Trophoblast cell (in vitro differentiated cells and primary cell): ENCODE results near the gene FAM107B.

Experiments used
- DNase-seq, 2 donors: peaks; one replicate each; pipeline ENCODE4 v3.0.0-alpha.2; 2016
- H2AFZ ChIP-seq: 2 replicates; pipeline ENCODE4 v1.6.1; 2013; ENCODE audit warnings: low read length, moderate library complexity, mild to moderate bottlenecking; ENCODE audit not compliant: insufficient read depth, poor library complexity
- H2AK5ac ChIP-seq: 2 replicates; pipeline ENCODE4 v1.6.1; 2013; ENCODE audit warnings: mild to moderate bottlenecking, low read length
- H2BK120ac ChIP-seq: 2 replicates; pipeline ENCODE4 v1.6.1; 2013; ENCODE audit warnings: low read length, mild to moderate bottlenecking, moderate library complexity; ENCODE audit not compliant: insufficient read depth, poor library complexity
- H2BK12ac ChIP-seq: 2 replicates; pipeline ENCODE4 v1.6.1; 2013; ENCODE audit warnings: mild to moderate bottlenecking, low read length, moderate library complexity
- H2BK5ac ChIP-seq: 2 replicates; pipeline ENCODE4 v1.6.1; 2013; ENCODE audit warnings: low read length, low read depth, moderate library complexity, mild to moderate bottlenecking; ENCODE audit not compliant: poor library complexity
- H3K14ac ChIP-seq: 2 replicates; pipeline ENCODE4 v1.6.1; 2013; ENCODE audit warnings: mild to moderate bottlenecking, low read length
- H3K18ac ChIP-seq: 2 replicates; pipeline ENCODE4 v1.6.1; 2013; ENCODE audit warnings: mild to moderate bottlenecking, low read length
- H3K23ac ChIP-seq: 2 replicates; pipeline ENCODE4 v1.6.1; 2013; ENCODE audit warnings: low read length
- H3K27ac ChIP-seq: 2 replicates; pipeline ENCODE4 v1.5.1; 2013; ENCODE audit warnings: low read depth, mild to moderate bottlenecking, inconsistent platforms, low read length, moderate library complexity
- H3K27me3 ChIP-seq: 2 replicates; pipeline ENCODE4 v1.6.1; 2013; ENCODE audit warnings: inconsistent platforms, mild to moderate bottlenecking, low read length, moderate library complexity; ENCODE audit not compliant: insufficient read depth
- H3K36me3 ChIP-seq, 2 experiments: 1 replicate in 1 of 2; 2 replicates in 1 of 2; pipeline ENCODE4 v1.6.1; 2013; ENCODE audit warnings: low read length in 2 of 2, mild to moderate bottlenecking in 2 of 2, moderate library complexity in 1 of 2; ENCODE audit not compliant: insufficient read depth in 2 of 2, control insufficient read depth in 1 of 2
- H3K4ac ChIP-seq: 2 replicates; pipeline ENCODE4 v1.6.1; 2013; ENCODE audit warnings: low read depth, mild to moderate bottlenecking, low read length, moderate library complexity
- H3K4me1 ChIP-seq, 2 experiments: 1 replicate in 1 of 2; 2 replicates in 1 of 2; pipeline ENCODE4 v1.6.1; 2013; ENCODE audit warnings: low read length in 2 of 2, mild to moderate bottlenecking in 2 of 2, moderate library complexity in 1 of 2; ENCODE audit not compliant: insufficient read depth in 2 of 2, control insufficient read depth in 1 of 2
- H3K4me2 ChIP-seq: 2 replicates; pipeline ENCODE4 v1.6.1; 2013; ENCODE audit warnings: inconsistent platforms, mild to moderate bottlenecking, low read length, moderate library complexity
- H3K4me3 ChIP-seq: 2 replicates; pipeline ENCODE4 v1.5.1; 2013; ENCODE audit warnings: mild to moderate bottlenecking, low read depth, low read length, inconsistent platforms
- H3K79me1 ChIP-seq: one replicate; pipeline ENCODE4 v1.6.1; 2013; ENCODE audit warnings: low read length
- H3K79me2 ChIP-seq: 2 replicates; pipeline ENCODE4 v1.6.1; 2013; ENCODE audit warnings: low read length, mild to moderate bottlenecking; ENCODE audit not compliant: control insufficient read depth, insufficient read depth, poor library complexity
- H3K9ac ChIP-seq: 2 replicates; pipeline ENCODE4 v1.6.1; 2013; ENCODE audit warnings: mild to moderate bottlenecking, low read length
- H3K9me3 ChIP-seq: 2 replicates; pipeline ENCODE4 v1.6.1; 2013; ENCODE audit warnings: low read depth, mild to moderate bottlenecking, control low read depth, inconsistent platforms, low read length; ENCODE audit not compliant: insufficient read depth
- H4K12ac ChIP-seq: 2 replicates; pipeline ENCODE4 v1.6.1; 2013; ENCODE audit warnings: low read depth, mild to moderate bottlenecking, low read length, moderate library complexity
- H4K8ac ChIP-seq: 2 replicates; pipeline ENCODE4 v1.6.1; 2013; ENCODE audit warnings: low read depth, mild to moderate bottlenecking, low read length, moderate library complexity
- H4K91ac ChIP-seq: one replicate; pipeline ENCODE4 v1.6.1; 2013; ENCODE audit warnings: low read depth, mild to moderate bottlenecking, low read length, moderate library complexity
- WGBS: extraction: QIAGEN DNeasy Blood & Tissue Kit; methylation state at CpG from one replicate; pipeline ENCODE4 v1.1.7; 2013; ENCODE audit warnings: missing lambda C conversion rate; ENCODE audit not compliant: insufficient read length, insufficient coverage; ENCODE audit errors: extremely low coverage; 5-methylcytosine and 5-hydroxymethylcytosine counted together

The FAM107B gene

DNA sequence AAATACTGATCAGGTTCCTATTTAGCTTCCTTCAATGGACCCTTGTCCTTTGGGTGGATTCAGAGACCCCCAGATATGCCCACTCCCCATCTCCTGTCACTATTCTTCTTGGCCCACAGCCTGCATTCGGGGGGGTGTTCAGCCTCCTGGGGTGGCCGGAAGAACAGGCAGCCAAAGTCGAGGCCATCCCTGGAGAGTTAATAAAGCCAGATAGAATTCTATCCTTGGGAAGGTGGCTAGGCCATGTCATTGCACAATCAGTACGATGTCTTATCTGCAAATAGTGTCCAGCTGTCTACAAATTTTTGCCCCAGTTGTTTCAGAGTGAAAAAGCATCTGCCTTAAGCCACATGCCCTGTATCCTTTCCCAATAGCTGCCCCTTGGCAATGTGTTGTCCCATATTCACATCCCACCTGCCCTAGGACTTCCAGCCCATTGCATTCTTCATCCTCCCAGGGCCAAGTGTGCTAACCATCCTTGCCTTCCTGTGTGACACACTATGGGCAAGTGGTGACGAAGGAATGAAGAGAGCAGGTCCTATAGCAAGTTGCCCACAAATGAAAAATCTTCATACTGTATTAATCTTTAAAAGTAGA lies 9.9 kb upstream of the FAM107B start:
- H3K4me2 ChIP-seq, result no peak overlapping the region
- DNase-seq, result peak; percentile 64 to 84
- H4K8ac ChIP-seq, result no peak overlapping the region
- no peaks in the 10 kb centered on the region for H3K79me2 ChIP-seq
- H3K4ac ChIP-seq, result no peak overlapping the region
- H4K91ac ChIP-seq, result no peak overlapping the region
- no peak overlapping the region for H3K18ac ChIP-seq
- peaks cover 2% of the 10 kb centered on the region for H3K9me3 ChIP-seq
- no peak overlapping the region for H2BK5ac ChIP-seq
- no CpG with 5 or more reads among the region's 5 CpGs for WGBS
- no peak overlapping the region for H2BK12ac ChIP-seq
- H2AFZ ChIP-seq, result no peak overlapping the region
- no peak overlapping the region for H2AK5ac ChIP-seq
- no peak overlapping the region for H3K9ac ChIP-seq
- H3K4me3 ChIP-seq, result no peak overlapping the region
- peaks cover 1% of the 10 kb centered on the region for H3K79me1 ChIP-seq
- H3K27me3 ChIP-seq, result no peaks in the 10 kb centered on the region
- no peak overlapping the region for H3K27ac ChIP-seq
- H3K14ac ChIP-seq, result no peak overlapping the region
- no peak overlapping the region for H4K12ac ChIP-seq
- H2BK120ac ChIP-seq, result no peak overlapping the region
- peaks cover 0 to 2% of the 10 kb centered on the region in 2 experiments for H3K36me3 ChIP-seq
- H3K4me1 ChIP-seq, result peaks cover 8 to 12% of the 10 kb centered on the region in 2 experiments
- no peak overlapping the region for H3K23ac ChIP-seq

DNA sequence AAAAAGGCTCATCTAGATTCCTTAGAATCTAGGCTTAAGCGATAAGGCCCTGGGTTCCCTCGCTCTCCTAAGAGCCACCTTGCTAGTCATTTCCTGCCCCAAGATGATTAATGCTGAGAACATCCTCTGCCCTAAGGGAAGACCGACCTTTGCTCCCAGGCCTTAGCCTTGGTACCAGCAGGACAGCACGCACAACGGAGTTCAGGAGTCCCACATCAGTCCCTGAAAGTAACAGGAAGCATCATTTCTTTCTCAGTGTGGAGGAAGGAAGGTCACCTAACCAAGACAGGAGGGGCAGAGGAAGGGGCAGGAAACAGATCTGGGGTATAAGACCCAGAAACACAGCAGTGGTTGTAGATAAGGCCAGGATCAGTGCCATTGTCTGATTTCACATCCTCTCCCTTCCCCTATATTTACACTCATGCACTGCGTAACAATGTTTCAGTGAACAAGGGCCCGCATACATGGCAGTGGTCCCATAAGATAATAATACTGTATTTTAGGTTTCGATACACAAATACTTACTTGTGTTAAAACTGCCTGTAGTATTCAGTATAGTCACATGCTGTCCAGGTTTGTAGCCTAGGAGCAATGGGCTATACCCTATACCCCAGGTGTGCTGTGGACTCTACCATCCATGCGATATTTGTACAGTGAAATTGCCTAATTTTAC lies 8.1 kb upstream of the FAM107B start:
- peaks cover 1% of the 10 kb centered on the region for H3K79me1 ChIP-seq
- DNase-seq, result peak; percentile 98 to 99
- H3K79me2 ChIP-seq, result no peaks in the 10 kb centered on the region
- peak overlapping the region; percentile 36 for H3K27ac ChIP-seq
- H2BK12ac ChIP-seq, result no peak overlapping the region
- H3K36me3 ChIP-seq, result peaks cover 0 to 2% of the 10 kb centered on the region in 2 experiments
- WGBS, result no CpG with 5 or more reads among the region's 9 CpGs
- no peak overlapping the region for H4K12ac ChIP-seq
- no peak overlapping the region for H3K18ac ChIP-seq
- peaks cover 2% of the 10 kb centered on the region for H3K9me3 ChIP-seq
- H2BK120ac ChIP-seq, result no peak overlapping the region
- H3K4me1 ChIP-seq, result peaks cover 8 to 16% of the 10 kb centered on the region in 2 experiments
- H3K4ac ChIP-seq, result no peak overlapping the region
- no peak overlapping the region for H3K4me3 ChIP-seq
- no peak overlapping the region for H2AFZ ChIP-seq
- H4K91ac ChIP-seq, result no peak overlapping the region
- H2AK5ac ChIP-seq, result no peak overlapping the region
- no peak overlapping the region for H3K4me2 ChIP-seq
- no peak overlapping the region for H3K23ac ChIP-seq
- no peak overlapping the region for H3K9ac ChIP-seq
- no peak overlapping the region for H4K8ac ChIP-seq
- no peak overlapping the region for H2BK5ac ChIP-seq
- H3K14ac ChIP-seq, result no peak overlapping the region
- no peaks in the 10 kb centered on the region for H3K27me3 ChIP-seq

DNA sequence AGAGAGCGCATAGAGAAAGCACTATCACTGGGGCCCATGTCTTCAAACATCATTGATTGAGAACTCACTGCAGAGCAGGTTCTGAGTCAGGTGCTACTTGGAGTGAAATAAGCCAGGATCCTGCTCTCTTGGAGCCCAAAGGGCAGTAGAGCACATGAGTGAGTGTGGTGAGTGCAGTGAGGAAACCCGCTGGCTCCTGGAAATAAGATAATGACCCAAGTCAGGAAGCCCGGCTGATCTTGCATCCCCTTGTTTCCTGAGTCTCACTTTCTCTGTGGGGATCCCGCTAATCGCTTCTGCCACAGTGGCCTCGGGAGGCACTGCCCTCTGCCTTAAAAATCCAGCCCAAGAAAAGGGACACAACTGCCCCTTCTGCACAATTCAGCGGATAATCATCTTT lies 7.1 kb upstream of the FAM107B start:
- Histone ChIP-seq H2BK12ac (peak overlapping the region; percentile 52), H3K4ac (no peak overlapping the region), H3K18ac (no peak overlapping the region), H3K27me3 (no peaks in the 10 kb centered on the region), H3K23ac (no peak overlapping the region), H4K8ac (no peak overlapping the region), H3K9ac (no peak overlapping the region), H2AFZ (no peak overlapping the region), H3K9me3 (peaks cover 2% of the 10 kb centered on the region), H3K14ac (no peak overlapping the region), H2BK5ac (peak overlapping the region; percentile 9), H4K91ac (peak overlapping the region; percentile 32), H3K4me2 (no peak overlapping the region), H4K12ac (no peak overlapping the region), H3K36me3 (peaks cover 0 to 2% of the 10 kb centered on the region in 2 experiments), H3K4me1 (peaks cover 8 to 16% of the 10 kb centered on the region in 2 experiments), H2AK5ac (no peak overlapping the region), H3K79me2 (no peaks in the 10 kb centered on the region), H2BK120ac (no peak overlapping the region), H3K4me3 (no peak overlapping the region), H3K27ac (no peak overlapping the region), H3K79me1 (peaks cover 1% of the 10 kb centered on the region)
- DNase-seq, result no peak
- WGBS, result no CpG with 5 or more reads among the region's 7 CpGs

DNA sequence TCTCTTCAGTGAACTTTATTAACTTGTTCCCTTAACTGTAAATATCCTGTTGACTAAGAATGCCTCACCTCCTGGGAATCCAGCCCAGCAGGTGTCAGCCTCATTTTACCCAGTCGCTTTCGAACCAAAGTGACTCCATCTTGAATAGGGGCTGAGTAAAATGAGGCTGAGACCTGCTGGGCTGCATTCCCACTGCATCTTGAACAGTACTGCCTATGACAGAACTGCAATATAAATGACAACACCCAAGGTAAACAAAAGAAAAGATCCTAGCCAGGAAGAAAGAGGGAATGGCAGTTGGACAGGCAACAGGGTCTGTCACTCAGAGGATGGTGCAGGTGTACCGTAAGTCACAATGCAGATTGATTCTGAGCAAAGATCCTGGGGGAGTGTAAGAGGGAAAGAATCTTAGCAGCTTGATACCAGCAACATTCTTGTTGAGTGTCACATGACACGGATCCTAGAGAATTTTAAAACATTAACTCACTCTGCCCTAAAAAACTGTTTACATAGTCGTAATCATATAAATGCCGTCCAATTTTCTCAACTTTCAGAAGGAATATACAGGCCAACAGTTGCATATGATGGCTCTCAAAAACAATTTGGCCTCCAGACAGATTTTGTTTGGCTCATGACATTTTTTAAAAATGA lies 4.4 kb upstream of the FAM107B start:
- H2BK120ac ChIP-seq, result no peak overlapping the region
- H3K4me3 ChIP-seq, result no peak overlapping the region
- DNase-seq, result peak; percentile 81 to 97
- H3K14ac ChIP-seq, result no peak overlapping the region
- no peak overlapping the region for H2AFZ ChIP-seq
- H3K9ac ChIP-seq, result no peak overlapping the region
- no peak overlapping the region for H3K4ac ChIP-seq
- H3K18ac ChIP-seq, result no peak overlapping the region
- H3K4me1 ChIP-seq, result peaks cover 8 to 16% of the 10 kb centered on the region in 2 experiments
- H2BK12ac ChIP-seq, result no peak overlapping the region
- no peak overlapping the region for H2AK5ac ChIP-seq
- no peak overlapping the region for H4K12ac ChIP-seq
- no CpG with 5 or more reads among the region's 6 CpGs for WGBS
- H3K79me1 ChIP-seq, result peaks cover 1% of the 10 kb centered on the region
- H3K79me2 ChIP-seq, result no peaks in the 10 kb centered on the region
- no peak overlapping the region for H3K4me2 ChIP-seq
- H4K91ac ChIP-seq, result no peak overlapping the region
- peaks cover 2% of the 10 kb centered on the region for H3K9me3 ChIP-seq
- no peaks in the 10 kb centered on the region for H3K27me3 ChIP-seq
- H4K8ac ChIP-seq, result no peak overlapping the region
- H3K36me3 ChIP-seq, result no peaks in the 10 kb centered on the region
- no peak overlapping the region for H3K23ac ChIP-seq
- no peak overlapping the region for H2BK5ac ChIP-seq
- no peak overlapping the region for H3K27ac ChIP-seq
